HFF-Myc (cell line): ENCODE data around the gene CUX1.

Source experiments
- DNase-seq: peaks from one replicate; pipeline ENCODE4 v3.0.0-alpha.2; 2011; ENCODE audit warnings: low read depth; ENCODE audit errors: extremely low read depth
- H3K4me3 ChIP-seq: replicated peaks from 2 replicates; pipeline ENCODE4 v1.5.1; 2011; ENCODE audit warnings: low read depth, mild to moderate bottlenecking, control low read depth, low read length
- CTCF ChIP-seq: IDR thresholded peaks from 2 replicates; pipeline ENCODE4 v1.5.1; 2012; ENCODE audit warnings: mild to moderate bottlenecking, low read depth, low read length, control low read depth; ENCODE audit errors: missing control alignments

The CUX1 gene

GRCh38 chr7:102077081-102077480 lies 259.7 kb downstream of the CUX1 start:
- no peak overlapping the region for H3K4me3 ChIP-seq
- no peak for DNase-seq
- TF ChIP-seq CTCF = no peak

GRCh38 chr7:102079140-102080018 lies 262.0 kb downstream of the CUX1 start:
- no peak overlapping the region for H3K4me3 ChIP-seq

GRCh38 chr7:102080019-102080433 lies 262.6 kb downstream of the CUX1 start:
- H3K4me3 ChIP-seq = no peak overlapping the region
- DNase-seq = no peak
- no peak for TF ChIP-seq CTCF

More at GRCh38 chr7:102079140-102080018, 262.0 kb downstream of the CUX1 start:
- DNase-seq = no peak
- no peak for TF ChIP-seq CTCF

- no peak for TF ChIP-seq CTCF
- H3K4me3 ChIP-seq = no peak overlapping the region
- no peak for DNase-seq
Observed at GRCh38 chr7:102080434-102081243, 263.2 kb downstream of the CUX1 start.

GRCh38 chr7:102081244-102081627 lies 263.8 kb downstream of the CUX1 start:
- TF ChIP-seq CTCF = no peak
- no peak overlapping the region for H3K4me3 ChIP-seq
- DNase-seq = no peak

- H3K4me3 ChIP-seq = no peak overlapping the region
- TF ChIP-seq CTCF = no peak
- DNase-seq = no peak
Observed at GRCh38 chr7:102082693-102083368, 265.4 kb downstream of the CUX1 start.
